ENCODE measurements around the gene GAGE12E.
"Not testable (repeated sequence)": the region's sequence is repeated elsewhere in the genome, so short reads cannot be mapped to it uniquely, and the experiment has no call there.

The GAGE12E gene

GRCh38 chrX:49550989-49551388 is at the start of gene GAGE12E:
TSS of gene GAGE12E (plus strand) at chrX:49551289. CDS start at chrX:49552444, 1,155 bp downstream.
- DNase-seq (ENCODE audit: low spot score), result not testable (repeated sequence)

GRCh38 chrX:49531877-49532276 is 19.2 kb upstream of the GAGE12E start, which contains the start of gene GAGE12C:
TSS of gene GAGE12C (plus strand) at chrX:49532177. CDS start at chrX:49533332, 1,155 bp downstream.
- DNase-seq (ENCODE audit: low spot score), result not testable (repeated sequence)

- DNase-seq (ENCODE audit: low spot score), result not testable (repeated sequence)
Measured at GRCh38 chrX:49541433-49541832, 9.7 kb upstream of the GAGE12E start, which contains the start of gene GAGE12D. TSS of gene GAGE12D (plus strand) at chrX:49541733. CDS start at chrX:49542888, 1,155 bp downstream.

GRCh38 chrX:49560542-49560941 is 9.5 kb downstream of the GAGE12E start, which contains the start of gene GAGE12F:
TSS of gene GAGE12F (plus strand) at chrX:49560842. CDS start at chrX:49561997, 1,155 bp downstream.
- DNase-seq (ENCODE audit: low spot score), result not testable (repeated sequence)

- not testable (repeated sequence) for DNase-seq (ENCODE audit: low spot score)
Measured at GRCh38 chrX:49568728-49569127, 17.6 kb downstream of the GAGE12E start.

- DNase-seq (ENCODE audit: low spot score), result not testable (repeated sequence)
Measured at GRCh38 chrX:49569152-49569551, 18.1 kb downstream of the GAGE12E start.

GRCh38 chrX:49570100-49570499 is 19.0 kb downstream of the GAGE12E start, which contains the start of gene GAGE12G:
TSS of gene GAGE12G (plus strand) at chrX:49570400. CDS start at chrX:49571555, 1,155 bp downstream.
- DNase-seq (ENCODE audit: low spot score), result not testable (repeated sequence)

- DNase-seq (ENCODE audit: low spot score), result not testable (repeated sequence)
Measured at GRCh38 chrX:49579649-49580048, 28.6 kb downstream of the GAGE12E start, which contains the start of gene GAGE12H. TSS of gene GAGE12H (plus strand) at chrX:49579949. CDS start at chrX:49581104, 1,155 bp downstream.

- DNase-seq (ENCODE audit: low spot score), result not testable (repeated sequence)
Measured at GRCh38 chrX:49589196-49589595, 38.1 kb downstream of the GAGE12E start, which contains the start of gene GAGE2A. TSS of gene GAGE2A (plus strand) at chrX:49589496. CDS start at chrX:49590651, 1,155 bp downstream.

- not testable (repeated sequence) for DNase-seq (ENCODE audit: low spot score)
Measured at GRCh38 chrX:49589769-49590478, 38.8 kb downstream of the GAGE12E start.

- not testable (repeated sequence) for DNase-seq (ENCODE audit: low spot score)
Measured at GRCh38 chrX:49590488-49590887, 39.4 kb downstream of the GAGE12E start.

- DNase-seq (ENCODE audit: low spot score), result not testable (repeated sequence)
Measured at GRCh38 chrX:49598720-49599119, 47.6 kb downstream of the GAGE12E start, which contains the start of gene GAGE1. TSS of gene GAGE1 (plus strand) at chrX:49599020. CDS start at chrX:49600175, 1,155 bp downstream.
